ENCODE results near the gene SIAH1. TPM values are rescaled to one million over a fixed set of nuclear protein-coding genes. Genes with fewer than 3 reads are reported as not detected.

Gene SIAH1
- polyA plus RNA-seq, 1 donor (not counting 4 experiments of a cell fraction or from before 2014, with no cell fraction given): 19.0 TPM

- H3K9me1 ChIP-seq (ENCODE audit: control insufficient read depth, extremely low read depth, insufficient read depth, low read length): no peaks in the 10 kb centered on the region
- H4K20me1 ChIP-seq (ENCODE audit: control insufficient read depth, extremely low read depth, insufficient read depth, low read length): no peaks in the 10 kb centered on the region
- TF ChIP-seq EZH2 (IDR thresholded peaks at IDR 0.05; ENCODE audit: low read length) (no peak), CTCF (optimal IDR thresholded peaks at IDR 0.05 in 1 of 3, IDR thresholded peaks at IDR 0.05 in 1 of 3, conservative IDR thresholded peaks at IDR 0.05 in 1 of 3; ENCODE audit: extremely low read depth in 1 of 3, insufficient read depth in 2 of 3, low read length in 3 of 3) (no peak)
- FAIRE-seq (no peak), DNase-seq (ENCODE audit: low read depth, low spot score) (no peak)
- H3K4me2 ChIP-seq (ENCODE audit: control insufficient read depth, extremely low read depth, insufficient read depth, low read depth, low read length): no peak overlapping the region
- no peak overlapping the region for H3K4me3 ChIP-seq (ENCODE audit: control insufficient read depth in 2 of 3, extremely low read depth in 1 of 3, insufficient read depth in 2 of 3, low read depth in 1 of 3, low read length in 3 of 3)
- no peaks in the 10 kb centered on the region for H3K79me2 ChIP-seq (ENCODE audit: control insufficient read depth, insufficient read depth, low read length)
- dilution Hi-C loops (cut with MboI; ENCODE audit: extremely low pct_ligation_motif_present, low sequenced_read_pairs): no loop called here
- no peak overlapping the region for H3K9ac ChIP-seq (ENCODE audit: control insufficient read depth, extremely low read depth, insufficient read depth, low read length)
- H2AFZ ChIP-seq (ENCODE audit: control insufficient read depth, low read length): no peak overlapping the region
- no peak overlapping the region for H3K27ac ChIP-seq (ENCODE audit: control insufficient read depth, insufficient read depth, low read length)
- peaks cover 3% of the 10 kb centered on the region for H3K4me1 ChIP-seq (ENCODE audit: control insufficient read depth, extremely low read depth, insufficient read depth, low read length)
- no peaks in the 10 kb centered on the region for H3K9me3 ChIP-seq (ENCODE audit: control insufficient read depth, low read depth, low read length)
- no peaks in the 10 kb centered on the region for H3K27me3 ChIP-seq (ENCODE audit: control insufficient read depth, extremely low read depth, insufficient read depth, low read length)
- no peaks in the 10 kb centered on the region for H3K36me3 ChIP-seq (ENCODE audit: control insufficient read depth in 2 of 2, extremely low read depth in 1 of 2, insufficient read depth in 2 of 2, low read length in 2 of 2)
Measured at GRCh38 chr16:48394355-48394703, 9.1 kb upstream of the SIAH1 start.

GRCh38 chr16:48393485-48394354 is 8.5 kb upstream of the SIAH1 start:
- TF ChIP-seq CTCF (optimal IDR thresholded peaks at IDR 0.05 in 1 of 3, IDR thresholded peaks at IDR 0.05 in 1 of 3, conservative IDR thresholded peaks at IDR 0.05 in 1 of 3; ENCODE audit: extremely low read depth in 1 of 3, insufficient read depth in 2 of 3, low read length in 3 of 3) (no peak), EZH2 (IDR thresholded peaks at IDR 0.05; ENCODE audit: low read length) (no peak)
- dilution Hi-C loops (cut with MboI; ENCODE audit: extremely low pct_ligation_motif_present, low sequenced_read_pairs): no loop called here
- DNase-seq (ENCODE audit: low read depth, low spot score) (no peak), FAIRE-seq (no peak)
- Histone ChIP-seq H3K9me3 (ENCODE audit: control insufficient read depth, low read depth, low read length) (no peaks in the 10 kb centered on the region), H2AFZ (ENCODE audit: control insufficient read depth, low read length) (no peak overlapping the region), H3K4me3 (ENCODE audit: control insufficient read depth in 2 of 3, extremely low read depth in 1 of 3, insufficient read depth in 2 of 3, low read depth in 1 of 3, low read length in 3 of 3) (no peak overlapping the region), H3K36me3 (ENCODE audit: control insufficient read depth in 2 of 2, extremely low read depth in 1 of 2, insufficient read depth in 2 of 2, low read length in 2 of 2) (no peaks in the 10 kb centered on the region), H3K9me1 (ENCODE audit: control insufficient read depth, extremely low read depth, insufficient read depth, low read length) (no peaks in the 10 kb centered on the region), H3K79me2 (ENCODE audit: control insufficient read depth, insufficient read depth, low read length) (no peaks in the 10 kb centered on the region), H3K9ac (ENCODE audit: control insufficient read depth, extremely low read depth, insufficient read depth, low read length) (no peak overlapping the region), H3K27me3 (ENCODE audit: control insufficient read depth, extremely low read depth, insufficient read depth, low read length) (no peaks in the 10 kb centered on the region), H3K4me2 (ENCODE audit: control insufficient read depth, extremely low read depth, insufficient read depth, low read depth, low read length) (no peak overlapping the region), H3K4me1 (ENCODE audit: control insufficient read depth, extremely low read depth, insufficient read depth, low read length) (peaks cover 3% of the 10 kb centered on the region), H4K20me1 (ENCODE audit: control insufficient read depth, extremely low read depth, insufficient read depth, low read length) (no peaks in the 10 kb centered on the region), H3K27ac (ENCODE audit: control insufficient read depth, insufficient read depth, low read length) (no peak overlapping the region)
